Ascending aorta (tissue), 2 donors: ENCODE results near the gene MEIOSIN. TPM values are rescaled to one million over a fixed set of nuclear protein-coding genes. Genes with fewer than 3 reads are reported as not detected.
A peak's percentile ranks its signal among the peaks of the same experiment; 100 is the strongest.

Source experiments
- DNase-seq, 2 donors: peaks; one replicate each; pipeline ENCODE4 v3.0.0-alpha.2; 2019; ENCODE audit warnings: low spot score in 2 of 2
- H3K27ac ChIP-seq, 2 donors: fragments of 200-600 bp; sonication (generic); one replicate each; pipeline ENCODE4 v1.5.1; 2016 to 2017; ENCODE audit warnings: mild to moderate bottlenecking in 1 of 2
- H3K27me3 ChIP-seq: fragments of 200-600 bp; sonication (generic); one replicate; pipeline ENCODE4 v1.5.1; 2017
- H3K36me3 ChIP-seq, 2 donors: fragments of 200-600 bp; sonication (generic); one replicate each; pipeline ENCODE4 v1.5.1; 2016
- H3K4me1 ChIP-seq, 2 donors: fragments of 200-600 bp; sonication (generic); one replicate each; pipeline ENCODE4 v1.5.1; 2016 to 2017; ENCODE audit warnings: mild to moderate bottlenecking in 1 of 2
- H3K4me3 ChIP-seq, 2 donors: fragments of 200-600 bp; sonication (generic); one replicate each; pipeline ENCODE4 v1.5.1; 2016 to 2017; ENCODE audit warnings: mild to moderate bottlenecking in 1 of 2
- H3K9me3 ChIP-seq, 2 donors: fragments of 200-600 bp; sonication (generic); one replicate each; pipeline ENCODE4 v1.5.1; 2016
- CTCF ChIP-seq, 3 experiments: fragments of 200-600 bp in 2 of 3; fragments of 450-650 bp in 1 of 3; sonication (generic) in 2 of 3; IDR thresholded peaks; one replicate each; pipeline ENCODE4 v1.5.1; 2016 to 2019; ENCODE audit warnings: antibody characterized with exemption in 3 of 3, mild to moderate bottlenecking in 1 of 3, moderate library complexity in 1 of 3
- intact Hi-C: fragments of 100-400 bp; cut with DNase I; formaldehyde crosslinking; loops from one replicate; pipeline ENCODE4 v1.15.1; 2023
- total RNA-seq: library from RNA; depleted of rRNA; stranded (reverse); fragments of >200 nt; gene quantifications from one replicate; pipeline ENCODE4 v1.1.0, GENCODE V29; 2016

The MEIOSIN gene
- total RNA-seq, 1 donor from 2014 or later, result not detected

- Histone ChIP-seq H3K27ac (peak overlapping the region; percentile 87 to 93), H3K36me3 (peaks cover 9 to 10% of the 10 kb centered on the region in 2 donors), H3K4me1 (peaks cover 0 to 15% of the 10 kb centered on the region in 2 donors), H3K27me3 (no peaks in the 10 kb centered on the region), H3K9me3 (no peaks in the 10 kb centered on the region), H3K4me3 (peak overlapping the region; percentile 59 to 87)
- DNase-seq, result peak in 1 of 2 donors; percentile 90
- intact Hi-C loops, result loop anchor here (1.0 to 5.0 kb wide), 6 partner anchors 37 to 266 kb away; partner anchors contain the start of genes FBXO46 and VASP
- peak; percentile 81 to 94 (median 92) for TF ChIP-seq CTCF (IDR thresholded peaks at IDR 0.05)
Observed at GRCh38 chr19:45693106-45693788, 40.0 kb upstream of the MEIOSIN start.

GRCh38 chr19:45701676-45702075 is 31.6 kb upstream of the MEIOSIN start:
- no peak for DNase-seq
- H3K4me1 ChIP-seq, result no peaks in the 10 kb centered on the region
- intact Hi-C loops, result no loop called here
- no peak overlapping the region for H3K27ac ChIP-seq
- no peak overlapping the region for H3K4me3 ChIP-seq
- peaks cover 9 to 13% of the 10 kb centered on the region in 2 donors for H3K36me3 ChIP-seq
- no peaks in the 10 kb centered on the region for H3K27me3 ChIP-seq
- no peak for TF ChIP-seq CTCF (IDR thresholded peaks at IDR 0.05)
- H3K9me3 ChIP-seq, result no peaks in the 10 kb centered on the region

- no peaks in the 10 kb centered on the region for H3K27me3 ChIP-seq
- H3K4me1 ChIP-seq, result peaks cover 0 to 4% of the 10 kb centered on the region in 2 donors
- no peak for TF ChIP-seq CTCF (IDR thresholded peaks at IDR 0.05)
- H3K9me3 ChIP-seq, result no peaks in the 10 kb centered on the region
- no peak for DNase-seq
- intact Hi-C loops, result no loop called here
- peaks cover 9 to 16% of the 10 kb centered on the region in 2 donors for H3K36me3 ChIP-seq
- no peak overlapping the region for H3K4me3 ChIP-seq
- no peak overlapping the region for H3K27ac ChIP-seq
Observed at GRCh38 chr19:45705115-45705514, 28.1 kb upstream of the MEIOSIN start.

- no peak for DNase-seq
- no peak for TF ChIP-seq CTCF (IDR thresholded peaks at IDR 0.05)
- intact Hi-C loops, result no loop called here
Observed at GRCh38 chr19:45705710-45706415, 27.4 kb upstream of the MEIOSIN start.

GRCh38 chr19:45710356-45711130 is 22.7 kb upstream of the MEIOSIN start:
- DNase-seq, result no peak
- Histone ChIP-seq H3K36me3 (peaks cover 24 to 25% of the 10 kb centered on the region in 2 donors), H3K4me3 (no peak overlapping the region), H3K9me3 (no peaks in the 10 kb centered on the region), H3K27me3 (no peaks in the 10 kb centered on the region), H3K4me1 (peaks cover 0 to 4% of the 10 kb centered on the region in 2 donors), H3K27ac (no peak overlapping the region)
- intact Hi-C loops, result no loop called here
- TF ChIP-seq CTCF (IDR thresholded peaks at IDR 0.05), result no peak

More at GRCh38 chr19:45705710-45706415, 27.4 kb upstream of the MEIOSIN start:
- H3K27me3 ChIP-seq, result no peaks in the 10 kb centered on the region
- H3K4me3 ChIP-seq, result no peak overlapping the region
- no peaks in the 10 kb centered on the region for H3K9me3 ChIP-seq
- peaks cover 11 to 16% of the 10 kb centered on the region in 2 donors for H3K36me3 ChIP-seq
- H3K4me1 ChIP-seq, result peaks cover 0 to 4% of the 10 kb centered on the region in 2 donors
- no peak overlapping the region for H3K27ac ChIP-seq
